IMR-90 (cell line): ENCODE results near the gene CDK8.

Experiments used
- BHLHE40 ChIP-seq: fragments of 150-350 bp; IDR thresholded peaks from 2 replicates; pipeline ENCODE4 v1.6.1; 2016; ENCODE audit warnings: mild to moderate bottlenecking, low read depth, low read length
- CTCF ChIP-seq: conservative IDR thresholded peaks from 2 replicates; pipeline ENCODE4 v1.5.1; 2012; ENCODE audit warnings: mild to moderate bottlenecking, low read depth, low read length, improper control_type of control experiment
- FOS ChIP-seq: fragments of 150-350 bp; IDR thresholded peaks from 2 replicates; pipeline ENCODE4 v1.6.1; 2016; ENCODE audit warnings: low read depth, low read length
- POLR2A ChIP-seq: IDR thresholded peaks from 2 replicates; pipeline ENCODE4 v1.6.1; 2012; ENCODE audit warnings: mild to moderate bottlenecking, low read depth, low read length
- RCOR1 ChIP-seq: IDR thresholded peaks from 2 replicates; pipeline ENCODE4 v1.6.1; 2012; ENCODE audit warnings: mild to moderate bottlenecking, low read length, improper control_type of control experiment; ENCODE audit not compliant: insufficient replicate concordance
- SMC3 ChIP-seq: fragments of 150-350 bp; IDR thresholded peaks from 2 replicates; pipeline ENCODE4 v1.6.1; 2016; ENCODE audit warnings: low read depth, mild to moderate bottlenecking, antibody characterized with exemption, low read length, moderate library complexity
- TF ChIP-seq, protein P1 (sequence below): fragments of 150-350 bp; IDR thresholded peaks from 2 replicates; pipeline ENCODE4 v1.6.1; 2016; ENCODE audit warnings: low read depth, mild to moderate bottlenecking, low read length, moderate library complexity, borderline replicate concordance

- TF ChIP-seq RCOR1 (no peak), CTCF (no peak), SMC3 (no peak), POLR2A (no peak), FOS (no peak), BHLHE40 (no peak)
- TF ChIP-seq, protein P1, sequence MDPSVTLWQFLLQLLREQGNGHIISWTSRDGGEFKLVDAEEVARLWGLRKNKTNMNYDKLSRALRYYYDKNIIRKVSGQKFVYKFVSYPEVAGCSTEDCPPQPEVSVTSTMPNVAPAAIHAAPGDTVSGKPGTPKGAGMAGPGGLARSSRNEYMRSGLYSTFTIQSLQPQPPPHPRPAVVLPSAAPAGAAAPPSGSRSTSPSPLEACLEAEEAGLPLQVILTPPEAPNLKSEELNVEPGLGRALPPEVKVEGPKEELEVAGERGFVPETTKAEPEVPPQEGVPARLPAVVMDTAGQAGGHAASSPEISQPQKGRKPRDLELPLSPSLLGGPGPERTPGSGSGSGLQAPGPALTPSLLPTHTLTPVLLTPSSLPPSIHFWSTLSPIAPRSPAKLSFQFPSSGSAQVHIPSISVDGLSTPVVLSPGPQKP, result no peak
Measured at GRCh38 chr13:26307701-26308100, 53.8 kb downstream of the CDK8 start.
